HG03159 (cell line): ENCODE data around the gene UVSSA.

ENCODE experiments used
- ATAC-seq: cut with Tn5 transposase; IDR thresholded peaks from one replicate; pipeline ENCODE4 v1.9.1; 2021; ENCODE audit warnings: mild to moderate bottlenecking, moderate library complexity; ENCODE audit not compliant: unreplicated experiment

Gene UVSSA

DNA sequence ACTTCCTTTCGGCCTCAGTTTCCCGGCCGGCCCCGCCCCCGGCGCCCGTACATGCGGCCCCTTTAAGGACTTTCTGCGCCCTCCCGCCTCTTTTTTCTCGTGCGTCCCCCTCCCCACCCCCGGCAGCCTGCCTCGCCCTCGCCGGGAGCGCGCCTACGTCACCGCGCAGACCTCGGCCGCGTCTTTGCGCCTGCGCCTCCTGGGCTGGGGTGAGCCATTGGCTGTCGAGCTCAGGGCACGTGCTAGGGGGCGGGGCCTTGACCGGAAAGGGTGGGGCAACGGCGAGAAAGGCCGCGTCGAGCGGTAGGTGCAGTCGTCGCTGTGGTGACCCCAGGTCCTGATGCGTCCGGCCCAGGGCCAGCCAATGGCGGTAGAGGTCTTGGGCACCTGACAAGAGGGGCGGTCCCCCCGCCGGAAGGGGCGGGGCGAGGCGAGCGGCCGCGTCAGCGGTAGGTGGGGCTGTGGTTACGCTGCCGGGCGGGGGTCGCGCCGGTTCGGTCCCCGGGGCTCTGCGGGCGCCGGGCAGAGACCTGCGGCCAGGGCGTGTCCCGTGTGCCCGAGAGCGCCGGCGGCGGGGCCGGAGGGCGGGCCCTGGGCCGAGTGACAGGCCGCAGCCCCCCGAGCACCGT lies at the start of gene UVSSA:
Gene UVSSA, plus strand, starts transcription at position 428 of the 629 bp plus-strand sequence. CDS start 884 bp downstream, outside the sequence.
- ATAC-seq: peak; percentile 94

GRCh38 chr4:1297456-1298325 lies 49.3 kb upstream of the UVSSA start:
- no peak for ATAC-seq

GRCh38 chr4:1298461-1298860 lies 48.5 kb upstream of the UVSSA start:
- ATAC-seq: no peak

DNA sequence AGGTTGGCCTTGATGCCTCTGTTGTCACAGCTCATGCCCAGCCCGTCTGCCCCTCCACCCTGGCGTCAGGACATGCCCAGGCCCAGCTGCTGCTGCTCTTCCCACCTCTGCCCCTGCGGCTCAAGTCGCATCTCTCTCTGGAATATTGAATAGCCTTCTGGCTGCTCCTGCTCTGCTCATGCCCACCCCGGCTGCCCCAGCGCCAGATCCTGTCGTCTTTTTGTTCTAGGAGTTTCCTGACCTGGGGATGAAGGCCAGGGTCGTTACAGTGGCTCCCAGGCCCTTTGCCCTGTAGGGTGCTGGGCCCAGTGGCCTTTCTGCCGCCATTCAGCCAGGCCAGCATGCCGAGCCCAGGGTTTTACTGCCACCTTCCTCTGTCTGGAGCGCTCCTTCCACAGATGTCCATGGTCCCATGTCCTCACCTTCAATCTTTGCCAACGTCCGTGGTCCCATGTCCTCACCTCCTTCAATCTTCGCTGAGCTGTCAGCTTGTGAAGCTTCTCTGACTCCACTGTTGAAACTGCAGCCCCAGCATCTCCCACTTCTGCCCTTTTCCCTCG lies 47.6 kb upstream of the UVSSA start:
- ATAC-seq: no peak

- no peak for ATAC-seq
These were observed 46.2 kb upstream of the UVSSA start for GRCh38 chr4:1300466-1301455.

- no peak for ATAC-seq
These were observed 44.8 kb upstream of the UVSSA start for GRCh38 chr4:1302159-1302558.

- ATAC-seq: no peak
These were observed 41.7 kb upstream of the UVSSA start for GRCh38 chr4:1305261-1305711.

DNA sequence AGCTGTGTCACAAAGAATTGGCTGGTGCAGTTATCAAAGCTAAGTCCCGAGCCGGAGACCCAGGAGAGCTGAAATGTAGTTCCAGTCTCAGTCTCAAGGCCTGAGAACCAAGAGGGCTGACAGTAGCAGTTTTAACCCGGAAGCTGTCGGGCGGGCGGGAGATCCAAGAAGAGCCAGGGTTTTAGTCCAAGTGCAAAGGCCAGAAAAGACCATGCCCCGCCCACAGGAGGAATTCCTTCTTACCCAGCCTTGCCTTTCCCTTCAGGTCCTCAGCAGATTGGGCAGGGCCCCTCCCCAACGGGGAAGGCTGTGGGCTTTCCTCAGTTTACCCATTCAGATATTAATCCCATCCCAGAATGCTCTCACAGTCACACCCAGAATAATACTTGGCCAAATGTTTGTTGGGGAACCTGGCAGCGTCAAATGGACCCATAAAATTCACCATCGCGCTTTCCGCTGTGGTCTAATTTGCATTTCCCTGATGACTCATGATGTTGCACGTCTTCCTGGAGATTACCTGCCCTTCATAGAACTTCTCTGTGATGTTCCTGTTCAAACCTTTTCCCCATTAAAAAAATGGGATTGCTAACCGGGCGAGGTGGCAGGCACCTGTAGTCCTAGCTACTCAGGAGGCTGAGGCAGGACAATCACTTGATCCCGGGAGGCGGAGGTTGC lies 41.1 kb upstream of the UVSSA start:
- no peak for ATAC-seq

GRCh38 chr4:1307951-1308735 lies 38.9 kb upstream of the UVSSA start:
- no peak for ATAC-seq

DNA sequence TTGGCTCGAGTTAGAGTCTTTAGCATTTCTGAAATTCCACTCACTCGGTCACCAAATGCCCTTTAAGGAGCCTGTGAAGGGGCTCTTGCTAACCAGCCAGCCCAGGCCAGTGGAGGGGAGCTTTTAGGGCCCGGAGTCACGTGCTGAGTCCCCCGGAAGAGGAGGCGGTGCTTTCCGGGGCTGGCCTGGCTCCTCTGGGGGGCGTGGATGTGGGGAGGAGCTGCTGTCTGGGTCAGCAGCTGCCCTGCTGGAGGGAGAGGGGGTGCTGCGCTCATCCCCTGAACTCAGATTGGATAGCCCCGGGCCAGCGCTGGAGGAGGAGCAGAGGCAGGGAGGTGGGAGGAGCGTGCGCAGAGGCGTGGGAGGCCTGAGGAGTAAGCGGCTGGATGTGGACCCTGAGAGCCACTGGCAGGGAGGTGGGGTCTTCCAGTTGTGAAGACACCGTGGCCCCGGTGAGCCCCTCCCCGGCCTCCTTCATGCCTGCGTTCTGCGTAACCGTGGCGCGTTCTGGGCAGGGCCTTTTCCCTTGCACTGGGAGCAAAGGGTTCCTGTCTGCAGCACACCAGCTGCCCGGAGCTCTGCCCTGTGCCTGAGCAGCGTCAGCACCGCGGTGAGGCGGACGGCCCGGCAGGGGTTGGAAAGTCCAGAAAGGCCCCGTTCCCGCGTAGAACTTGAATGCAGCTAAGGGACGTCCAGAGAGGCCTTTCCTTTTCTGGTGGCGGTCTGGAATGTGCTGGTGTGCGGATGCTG lies 37.6 kb upstream of the UVSSA start:
- ATAC-seq: peak; percentile 80

DNA sequence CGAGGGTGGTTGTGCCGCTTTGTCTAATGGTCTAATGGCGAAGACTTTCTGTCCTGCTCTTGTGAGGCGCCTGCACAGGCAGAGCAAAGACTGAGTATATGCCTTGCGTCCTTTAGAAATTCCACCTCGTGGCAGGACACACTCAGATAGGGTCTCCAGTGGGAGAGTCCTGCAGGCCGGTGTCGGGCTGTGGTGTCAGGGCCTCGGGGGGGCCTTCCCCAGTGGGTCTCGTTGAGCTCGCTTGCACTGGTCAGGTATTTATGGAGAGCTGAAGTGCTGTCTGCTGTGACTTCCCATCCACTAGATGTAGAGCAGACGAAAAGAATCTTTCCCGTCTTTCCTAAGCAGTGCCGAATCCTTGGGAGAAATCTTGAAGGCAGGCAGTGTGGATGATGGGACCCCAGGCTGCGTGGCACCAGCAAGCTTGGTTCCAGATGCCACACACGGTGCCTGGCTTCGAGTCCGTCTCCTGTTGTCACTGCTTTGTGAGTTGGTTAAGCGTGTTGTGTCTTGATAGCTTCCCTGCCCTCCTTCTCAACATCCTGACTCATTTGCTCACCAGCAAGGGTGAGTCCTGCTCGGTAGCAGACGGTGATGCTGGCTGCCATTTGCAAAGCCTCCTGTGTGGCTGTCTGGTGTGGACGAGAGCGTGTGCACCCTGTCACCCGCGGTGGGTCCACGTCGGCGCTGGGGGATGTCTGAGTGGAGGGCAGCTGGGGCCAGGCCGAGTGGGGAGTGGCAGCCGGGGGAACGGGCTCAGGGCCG lies 36.8 kb upstream of the UVSSA start:
- ATAC-seq: no peak

GRCh38 chr4:1310796-1311631 lies 36.0 kb upstream of the UVSSA start:
- no peak for ATAC-seq

GRCh38 chr4:1312821-1313640 lies 34.0 kb upstream of the UVSSA start:
- ATAC-seq: no peak

GRCh38 chr4:1315306-1315705 lies 31.7 kb upstream of the UVSSA start:
- ATAC-seq: no peak

DNA sequence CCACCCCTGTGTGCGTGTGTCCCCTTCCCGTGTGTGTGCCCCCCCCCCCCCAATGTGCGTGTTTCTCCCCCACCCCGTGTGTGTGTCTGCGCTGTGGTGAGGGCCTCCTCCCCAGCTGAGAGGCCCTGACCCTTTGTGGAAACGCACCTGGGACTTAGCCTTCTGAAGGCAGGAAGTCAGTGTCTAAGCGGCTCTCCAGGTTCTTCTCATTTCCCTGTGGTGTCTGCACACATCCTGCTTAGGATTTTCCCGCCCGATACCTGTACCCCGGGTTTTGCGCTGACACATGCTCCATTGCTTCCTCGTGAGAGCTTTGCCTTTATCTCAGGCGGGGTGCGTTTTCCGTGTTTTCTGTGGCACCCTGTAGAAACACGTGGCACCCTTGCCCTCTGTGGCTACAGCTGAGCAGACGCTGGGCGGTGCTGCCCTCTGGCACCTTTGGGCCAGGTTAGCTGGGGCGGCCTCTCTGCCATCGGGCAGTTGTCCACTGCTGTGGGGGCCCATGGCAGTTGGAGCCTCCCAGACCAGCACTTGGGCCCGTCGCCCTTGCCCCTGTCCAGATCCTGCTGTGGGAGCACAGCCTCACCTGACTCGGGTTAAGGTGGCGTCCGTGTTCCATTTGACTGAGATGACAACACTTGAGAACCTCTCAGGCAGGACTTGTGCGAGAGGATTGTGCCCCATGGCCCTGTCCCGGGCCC lies 31.0 kb upstream of the UVSSA start:
- ATAC-seq: no peak
